Activated naive CD4-positive, alpha-beta T cell treated with anti-CD3 and anti-CD28 coated beads for 36 hours (primary cell): ENCODE results near the gene DIS3L2. TPM values are rescaled to one million over a fixed set of nuclear protein-coding genes. Genes with fewer than 3 reads are reported as not detected.
"Not testable (repeated sequence)": the region's sequence is repeated elsewhere in the genome, so short reads cannot be mapped to it uniquely, and the experiment has no call there.

Experiments
- CTCF ChIA-PET: fragments of 350-600 bp; sonication (Branson Sonifier 250); formaldehyde crosslinking; loops from one replicate; lab custom pipeline; 2021; ENCODE audit warnings: antibody characterized with exemption; lab: Charles Lee
- DNase-seq: peaks from one replicate; pipeline ENCODE4 v3.0.0-alpha.2; 2020
- H3K27ac Mint-ChIP-seq: one replicate; pipeline ENCODE4 v1.8.0; 2021; ENCODE audit warnings: mild to moderate bottlenecking, mixed read lengths
- H3K27me3 Mint-ChIP-seq: one replicate; pipeline ENCODE4 v1.8.0; 2021; ENCODE audit warnings: low read depth, mixed read lengths
- H3K36me3 Mint-ChIP-seq: one replicate; pipeline ENCODE4 v1.8.0; 2021; ENCODE audit warnings: low read depth, mixed read lengths
- H3K4me1 Mint-ChIP-seq: one replicate; pipeline ENCODE4 v1.8.0; 2021; ENCODE audit warnings: low read depth, mixed read lengths
- H3K4me3 Mint-ChIP-seq: one replicate; pipeline ENCODE4 v1.8.0; 2021; ENCODE audit warnings: mild to moderate bottlenecking, moderate library complexity, mixed read lengths
- H3K9me3 Mint-ChIP-seq: one replicate; pipeline ENCODE4 v1.8.0; 2021; ENCODE audit warnings: mixed read lengths
- intact Hi-C: fragments of 100-400 bp; cut with micrococcal nuclease; formaldehyde crosslinking; loops from one replicate; pipeline ENCODE4 v1.15.1; 2023
- total RNA-seq, 2 experiments: library from RNA; stranded (reverse); gene quantifications; one replicate each; pipeline ENCODE4 v1.2.3, GENCODE V29; 2021

Gene DIS3L2
- total RNA-seq, 2 experiments from 2014 or later = 32.4 to 35.3 TPM

DNA sequence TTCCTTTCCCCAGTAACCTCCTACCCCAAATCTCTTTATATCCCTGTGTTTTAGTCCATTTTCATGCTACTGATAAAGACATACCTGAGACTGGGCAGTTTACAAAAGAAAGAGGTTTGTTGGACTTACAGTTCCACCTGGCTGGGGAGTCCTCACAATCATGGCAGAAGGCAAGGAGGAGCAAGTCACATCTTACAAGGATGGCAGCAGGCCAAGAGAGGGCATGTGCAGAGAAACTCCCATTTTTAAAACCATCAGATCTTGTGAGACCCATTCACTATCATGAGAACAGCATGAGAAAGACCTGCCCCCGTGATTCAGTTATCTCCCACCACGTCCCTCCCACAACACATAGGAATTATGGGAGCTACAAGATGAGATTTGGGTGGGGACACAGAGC is 352.1 kb downstream of the DIS3L2 start:
- H3K27me3 Mint-ChIP-seq = not testable (repeated sequence)
- CTCF ChIA-PET = interaction anchor here (0.9 to 1.1 kb wide), 2 partner anchors 21 to 46 kb away, joined by 3 read pairs; no protein-coding TSS in a partner anchor

DNA sequence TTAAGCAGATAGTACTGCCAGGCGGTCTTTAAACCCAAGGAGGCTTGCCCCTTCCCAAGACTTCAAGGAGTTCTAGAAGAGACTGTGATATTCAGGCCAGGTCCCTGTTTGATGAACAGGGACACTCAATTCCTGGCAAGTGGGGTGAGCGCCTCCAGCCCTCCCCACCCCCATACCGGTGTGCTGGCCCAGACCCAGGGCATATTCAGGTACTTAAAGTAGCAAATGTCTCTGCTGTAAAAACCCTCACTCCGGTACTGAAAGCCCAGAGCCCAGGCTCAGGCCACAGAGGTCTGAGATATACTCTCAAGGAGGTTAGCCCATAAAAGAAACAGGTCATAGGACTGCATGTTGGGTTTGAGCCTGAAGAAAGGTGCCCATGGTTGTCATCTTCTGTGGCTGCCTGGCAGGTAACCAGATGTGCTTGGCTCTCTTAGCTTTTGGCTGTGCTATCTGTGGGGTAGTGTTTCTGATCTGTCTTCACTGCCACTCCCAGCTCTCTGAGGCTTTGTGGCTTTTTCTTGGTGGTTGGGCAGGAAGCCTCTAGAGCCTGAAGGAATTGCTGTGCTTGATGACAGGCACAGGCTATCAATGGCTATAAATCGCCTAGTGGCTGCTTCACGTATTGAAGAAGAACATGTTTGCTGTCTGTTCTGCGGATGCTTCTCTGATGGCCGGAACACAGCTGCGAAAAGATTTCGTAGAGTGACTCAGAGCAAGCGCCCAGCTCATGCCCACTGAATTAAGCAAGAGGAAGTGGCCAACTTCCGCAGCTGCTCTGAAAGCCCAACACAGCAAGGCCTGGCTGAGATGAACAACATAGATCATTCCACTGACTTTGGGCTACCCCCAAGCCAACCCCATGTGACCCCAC is 353.8 kb downstream of the DIS3L2 start:
- Mint-ChIP-seq H3K4me1 (peaks cover 70% of the 10 kb centered on the region), H3K27ac (peak overlapping the region; percentile 92), H3K4me3 (peak overlapping the region; percentile 61), H3K27me3 (no peaks in the 10 kb centered on the region), H3K9me3 (peaks cover 19% of the 10 kb centered on the region), H3K36me3 (peaks cover 16% of the 10 kb centered on the region)
- CTCF ChIA-PET = interaction anchor here (0.8 to 3.0 kb wide), 7 partner anchors 9 to 353 kb away, joined by 3 to 25 read pairs (median 3); no protein-coding TSS in a partner anchor
- DNase-seq = peak; percentile 90
- intact Hi-C loops = loop anchor here (1.0 to 5.0 kb wide), 4 partner anchors 75 to 608 kb away; partner anchors contain the start of genes PDE6D and PTMA

More for the DNA sequence above, 352.1 kb downstream of the DIS3L2 start:
- intact Hi-C loops, DNase-seq, H3K4me3 Mint-ChIP-seq: not testable (repeated sequence)
- Mint-ChIP-seq H3K36me3 (peaks cover 16% of the 10 kb centered on the region), H3K27ac (peak overlapping the region; percentile 27), H3K4me1 (peaks cover 70% of the 10 kb centered on the region), H3K9me3 (peaks cover 19% of the 10 kb centered on the region)

DNA sequence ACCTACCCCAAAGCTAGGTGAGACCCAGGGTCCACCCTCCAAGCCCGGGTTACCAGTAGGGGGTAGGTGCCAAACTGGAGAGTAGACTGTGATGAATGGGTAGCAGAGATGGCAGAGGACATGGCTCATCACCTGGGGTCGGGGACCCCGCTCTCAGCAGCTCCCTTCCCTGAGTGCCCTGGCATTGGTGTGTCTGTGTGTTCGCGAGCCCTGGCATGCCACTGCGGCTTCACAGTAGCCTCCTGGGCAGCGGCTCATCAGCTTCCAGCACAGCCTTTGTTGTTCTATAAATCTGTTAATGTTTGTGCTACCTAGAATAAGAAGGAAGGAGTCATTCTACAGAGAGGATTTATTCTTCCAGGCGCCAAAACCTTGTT is 354.4 kb downstream of the DIS3L2 start:
- H3K9me3 Mint-ChIP-seq = peaks cover 19% of the 10 kb centered on the region
- H3K27me3 Mint-ChIP-seq = no peaks in the 10 kb centered on the region
- CTCF ChIA-PET = interaction anchor here (0.8 to 3.0 kb wide), 7 partner anchors 9 to 390 kb away, joined by 3 to 25 read pairs (median 3); partner anchors contain the start of gene NPPC
- H3K4me1 Mint-ChIP-seq = peaks cover 70% of the 10 kb centered on the region
- peaks cover 16% of the 10 kb centered on the region for H3K36me3 Mint-ChIP-seq
- peak overlapping the region; percentile 61 for H3K4me3 Mint-ChIP-seq
- peak overlapping the region; percentile 92 for H3K27ac Mint-ChIP-seq
- intact Hi-C loops = loop anchor here (1.0 to 5.0 kb wide), 4 partner anchors 76 to 609 kb away; partner anchors contain the start of genes PDE6D and PTMA
- peak; percentile 32 for DNase-seq

DNA sequence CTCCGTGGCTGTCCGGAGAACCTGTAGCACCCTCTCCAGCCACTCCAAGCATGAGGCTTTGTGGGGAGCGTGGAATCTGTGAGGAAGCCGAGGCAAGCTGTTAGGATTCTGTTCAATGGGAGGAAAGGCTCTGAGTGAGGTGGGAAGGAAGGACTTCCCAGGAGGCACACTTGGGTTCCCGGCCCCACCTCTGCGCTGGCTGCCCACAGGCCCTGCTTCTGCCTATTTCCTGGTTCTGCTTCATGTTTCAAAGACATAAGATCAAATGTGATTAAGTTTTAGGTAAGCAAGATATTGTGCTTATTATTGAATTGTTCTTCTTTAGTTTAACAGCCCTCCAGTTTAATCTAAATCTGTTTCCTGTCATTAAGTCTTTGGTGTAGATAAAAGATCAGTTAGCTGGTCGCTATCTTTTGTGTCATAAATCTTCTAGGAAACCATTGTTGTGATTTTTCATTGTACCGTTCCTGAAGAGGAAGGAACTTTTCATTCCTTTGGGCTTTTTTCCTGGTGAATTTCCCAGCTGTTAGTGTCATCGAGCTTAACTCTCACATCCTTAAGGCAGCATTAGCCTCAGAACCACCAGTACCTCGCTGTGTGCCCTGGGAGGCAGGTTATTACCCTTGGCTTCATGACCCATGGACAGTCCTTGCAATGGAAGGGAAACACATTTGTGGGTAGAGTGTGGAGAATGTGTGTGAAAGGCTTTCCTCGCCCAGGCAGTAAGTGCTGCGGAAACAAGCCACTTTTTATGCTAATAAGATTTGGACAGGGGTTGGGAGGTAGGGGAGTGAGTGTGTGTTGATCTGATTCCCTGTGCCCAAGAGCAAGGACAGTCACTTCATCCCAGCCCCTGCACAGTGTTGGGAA is 355.2 kb downstream of the DIS3L2 start:
- Mint-ChIP-seq H3K4me1 (peaks cover 75% of the 10 kb centered on the region), H3K27me3 (no peaks in the 10 kb centered on the region), H3K4me3 (peak overlapping the region; percentile 3), H3K27ac (peak overlapping the region; percentile 92), H3K36me3 (peaks cover 15% of the 10 kb centered on the region), H3K9me3 (peaks cover 19% of the 10 kb centered on the region)
- CTCF ChIA-PET = interaction anchor here (0.8 to 3.0 kb wide), 4 partner anchors 9 to 391 kb away, joined by 3 to 25 read pairs (median 4); partner anchors contain the start of gene NPPC
- intact Hi-C loops = loop anchor here (5.0 kb wide), 2 partner anchors 534 to 609 kb away; partner anchors contain the start of genes PDE6D and PTMA
- no peak for DNase-seq

DNA sequence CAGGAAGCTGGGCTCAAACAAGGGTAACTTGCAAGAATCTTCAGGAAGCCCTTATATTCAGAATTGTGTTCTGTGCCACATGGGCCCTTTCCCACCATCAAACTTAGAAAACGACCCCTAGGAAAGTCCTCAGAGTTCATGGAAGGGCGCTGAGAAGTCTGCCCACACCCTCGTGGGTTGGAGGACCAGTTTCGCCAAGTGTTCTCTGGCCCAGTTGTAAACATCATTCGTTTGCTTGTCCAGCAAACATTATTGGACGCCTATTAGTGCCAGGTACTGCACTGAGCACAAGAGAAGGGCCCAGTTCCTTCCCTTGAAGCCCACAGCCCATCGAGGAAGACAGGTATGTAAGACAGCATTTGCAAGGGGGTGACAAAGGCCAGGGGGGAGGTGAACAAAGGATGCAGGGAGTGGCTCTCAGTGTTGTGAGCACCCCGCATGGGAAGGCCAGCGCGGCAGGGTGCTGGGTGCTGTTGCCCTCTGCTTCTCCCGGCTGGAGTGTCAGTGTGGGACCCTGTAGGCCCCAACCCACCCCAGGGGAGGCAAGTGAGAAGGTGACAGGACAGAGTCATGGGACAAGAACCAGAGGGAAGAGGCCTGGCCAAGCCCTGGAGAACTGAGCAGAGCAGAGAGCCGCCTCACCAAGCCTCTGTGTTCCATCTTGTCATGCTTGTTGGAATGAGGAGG is 356.8 kb downstream of the DIS3L2 start:
- Mint-ChIP-seq H3K27ac (peak overlapping the region; percentile 57), H3K4me3 (no peak overlapping the region), H3K4me1 (peaks cover 88% of the 10 kb centered on the region), H3K9me3 (peaks cover 9% of the 10 kb centered on the region), H3K27me3 (no peaks in the 10 kb centered on the region), H3K36me3 (peaks cover 10% of the 10 kb centered on the region)
- CTCF ChIA-PET = interaction anchor here (0.9 kb wide), 1 partner anchor 8 kb away, joined by 3 read pairs; no protein-coding TSS in a partner anchor
- intact Hi-C loops = loop anchor here (5.0 kb wide), 2 partner anchors 536 to 611 kb away; partner anchors contain the start of genes PDE6D and PTMA
- DNase-seq = no peak

DNA sequence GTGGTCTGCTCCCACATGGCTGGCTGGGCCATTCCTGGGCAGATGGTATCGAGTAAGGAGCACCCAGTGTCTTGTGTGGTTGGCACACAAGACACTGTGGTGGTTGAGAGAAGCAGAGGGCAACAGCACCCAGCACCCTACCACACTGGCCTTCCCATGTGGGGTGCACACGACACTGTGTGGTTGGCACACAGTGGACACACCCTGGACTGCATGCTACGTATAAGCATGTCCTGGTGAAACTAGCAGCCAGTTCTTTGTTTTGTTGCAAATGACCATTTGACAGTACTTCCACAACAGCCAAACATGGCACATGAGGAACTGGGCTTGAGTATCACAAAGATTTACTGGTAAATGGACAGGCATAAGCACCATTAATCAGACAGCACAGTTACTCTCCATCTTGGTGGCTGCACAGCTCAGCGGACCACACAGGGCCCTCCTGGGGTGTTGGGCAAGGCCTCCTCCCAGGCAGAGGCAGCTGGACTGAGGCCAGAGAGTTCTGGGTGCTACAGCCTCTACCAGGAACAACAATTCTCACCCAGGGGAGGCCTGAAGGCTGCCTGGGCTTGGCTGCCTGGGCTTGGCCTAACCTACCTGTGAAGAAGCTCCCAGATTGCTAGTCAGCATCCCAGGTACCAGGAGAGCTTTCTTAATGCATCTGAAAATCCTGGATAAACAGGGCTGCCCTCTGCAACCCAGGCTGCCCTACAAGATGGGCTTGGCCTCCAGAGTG is 357.7 kb downstream of the DIS3L2 start:
- Mint-ChIP-seq H3K36me3 (peaks cover 5% of the 10 kb centered on the region), H3K4me3 (no peak overlapping the region), H3K4me1 (peaks cover 83% of the 10 kb centered on the region), H3K27me3 (no peaks in the 10 kb centered on the region), H3K9me3 (peaks cover 4% of the 10 kb centered on the region), H3K27ac (peak overlapping the region; percentile 79)
- CTCF ChIA-PET = interaction anchor here (0.5 to 8.8 kb wide), 5 partner anchors 10 to 418 kb away, joined by 3 to 66 read pairs (median 4); no protein-coding TSS in a partner anchor
- intact Hi-C loops = loop anchor here (5.0 kb wide), 2 partner anchors 537 to 612 kb away; partner anchors contain the start of genes PDE6D and PTMA
- peak; percentile 3 for DNase-seq

DNA sequence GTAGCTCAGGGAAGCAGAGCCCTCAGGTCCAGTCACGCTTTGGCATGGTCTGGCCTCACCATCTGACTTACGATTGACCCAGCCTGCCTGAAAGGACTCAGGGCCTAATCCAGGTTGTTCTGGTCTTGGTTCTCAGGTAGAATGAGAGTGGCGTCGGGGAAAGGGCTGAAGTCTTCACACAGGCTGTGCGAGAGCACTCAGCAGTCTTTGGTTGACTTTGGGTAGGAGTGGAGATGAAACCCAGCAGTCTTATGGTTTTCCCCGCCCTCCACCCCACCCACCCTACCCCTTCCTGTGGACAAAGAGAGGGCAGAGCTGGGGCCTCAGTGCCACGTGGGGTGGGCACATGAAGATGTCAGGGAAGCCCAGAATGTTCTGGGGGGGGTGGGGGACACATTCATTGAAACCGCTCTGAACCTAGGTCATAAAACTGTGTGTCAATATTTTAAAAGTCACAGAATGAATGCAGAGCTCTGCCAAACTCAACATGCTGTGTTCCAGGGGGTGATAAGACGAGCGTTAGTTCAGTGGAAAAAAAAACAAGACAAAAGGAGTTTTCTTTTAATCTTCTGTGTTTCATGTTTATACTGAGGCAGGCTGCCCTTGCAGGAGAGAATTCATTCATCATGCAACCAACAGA is 358.4 kb downstream of the DIS3L2 start:
- H3K4me3 Mint-ChIP-seq = no peak overlapping the region
- CTCF ChIA-PET = interaction anchor here (0.5 to 8.8 kb wide), 6 partner anchors 11 to 418 kb away, joined by 3 to 66 read pairs (median 4); no protein-coding TSS in a partner anchor
- H3K36me3 Mint-ChIP-seq = peaks cover under 1% of the 10 kb centered on the region
- intact Hi-C loops = loop anchor here (5.0 kb wide), 2 partner anchors 538 to 613 kb away; partner anchors contain the start of genes PDE6D and PTMA
- peak; percentile 25 for DNase-seq
- H3K9me3 Mint-ChIP-seq = no peaks in the 10 kb centered on the region
- H3K27ac Mint-ChIP-seq = peak overlapping the region; percentile 79
- H3K4me1 Mint-ChIP-seq = peaks cover 76% of the 10 kb centered on the region
- no peaks in the 10 kb centered on the region for H3K27me3 Mint-ChIP-seq

DNA sequence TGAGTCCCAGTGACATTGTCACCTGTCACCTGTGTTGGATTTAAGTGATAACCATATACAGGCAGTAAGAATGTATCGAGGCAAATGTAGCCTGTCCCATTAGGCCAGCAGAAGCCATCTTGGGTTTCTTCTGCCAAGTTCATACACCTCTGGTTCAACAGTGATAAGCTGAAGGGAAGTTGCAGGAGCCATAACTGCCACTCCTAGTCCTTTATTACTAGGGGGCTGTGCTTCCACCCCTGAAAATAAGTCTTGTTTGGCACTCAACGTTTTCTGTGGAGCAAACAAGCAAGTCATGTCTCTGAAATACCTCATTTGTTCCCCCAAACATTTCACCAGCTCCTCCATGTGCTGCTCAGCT is 358.9 kb downstream of the DIS3L2 start:
- intact Hi-C loops = no loop called here
- peak overlapping the region; percentile 79 for H3K27ac Mint-ChIP-seq
- CTCF ChIA-PET = interaction anchor here (1.3 to 8.8 kb wide), 5 partner anchors 11 to 396 kb away, joined by 3 to 66 read pairs (median 4); no protein-coding TSS in a partner anchor
- H3K36me3 Mint-ChIP-seq = no peaks in the 10 kb centered on the region
- DNase-seq = peak; percentile 12
- H3K9me3 Mint-ChIP-seq = no peaks in the 10 kb centered on the region
- H3K27me3 Mint-ChIP-seq = no peaks in the 10 kb centered on the region
- H3K4me3 Mint-ChIP-seq = no peak overlapping the region
- peaks cover 71% of the 10 kb centered on the region for H3K4me1 Mint-ChIP-seq

DNA sequence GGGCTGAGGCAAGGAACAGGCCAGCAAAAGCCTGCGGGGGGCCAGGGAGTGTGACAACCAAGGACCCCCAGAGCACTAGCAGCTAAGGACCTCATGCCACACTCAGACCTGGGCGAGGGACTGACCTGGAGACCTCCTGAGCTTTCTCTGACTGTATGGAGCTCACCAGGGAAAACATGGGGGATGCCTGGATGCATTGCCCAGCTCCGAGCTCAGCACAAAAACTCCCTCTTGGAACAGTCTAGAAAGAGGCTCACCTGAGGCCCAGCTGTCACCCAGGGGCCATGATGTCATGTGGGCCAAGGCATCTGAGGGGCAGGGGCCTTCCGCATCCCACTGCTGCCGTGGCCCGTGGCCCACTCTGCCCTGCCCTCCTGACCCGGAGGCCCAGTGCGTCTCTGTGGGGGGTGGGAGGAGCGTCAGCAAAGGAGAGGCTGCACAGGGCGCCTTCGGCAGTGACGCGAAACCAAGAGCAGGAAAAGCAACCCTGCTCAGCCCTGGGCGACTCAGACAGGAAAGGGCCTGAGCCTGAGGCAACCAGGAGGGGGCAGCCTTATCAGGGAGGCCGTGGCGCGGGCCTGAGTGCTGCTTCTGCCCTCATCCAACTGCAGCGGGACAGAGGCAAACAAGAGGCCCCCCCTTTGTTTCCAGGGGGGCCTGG is 359.8 kb downstream of the DIS3L2 start:
- H3K27ac Mint-ChIP-seq = peak overlapping the region; percentile 79
- H3K4me1 Mint-ChIP-seq = peaks cover 63% of the 10 kb centered on the region
- H3K27me3 Mint-ChIP-seq = no peaks in the 10 kb centered on the region
- CTCF ChIA-PET = interaction anchor here (1.3 to 8.8 kb wide), 3 partner anchors 12 to 397 kb away, joined by 3 to 66 read pairs (median 4); no protein-coding TSS in a partner anchor
- no peaks in the 10 kb centered on the region for H3K9me3 Mint-ChIP-seq
- H3K4me3 Mint-ChIP-seq = peak overlapping the region; percentile 29
- intact Hi-C loops = loop anchor here (1.0 kb wide), 1 partner anchor 81 kb away; no protein-coding TSS in a partner anchor
- H3K36me3 Mint-ChIP-seq = no peaks in the 10 kb centered on the region
- DNase-seq = peak; percentile 83
